Measurements from ENCODE around the gene PRAME.

DNA sequence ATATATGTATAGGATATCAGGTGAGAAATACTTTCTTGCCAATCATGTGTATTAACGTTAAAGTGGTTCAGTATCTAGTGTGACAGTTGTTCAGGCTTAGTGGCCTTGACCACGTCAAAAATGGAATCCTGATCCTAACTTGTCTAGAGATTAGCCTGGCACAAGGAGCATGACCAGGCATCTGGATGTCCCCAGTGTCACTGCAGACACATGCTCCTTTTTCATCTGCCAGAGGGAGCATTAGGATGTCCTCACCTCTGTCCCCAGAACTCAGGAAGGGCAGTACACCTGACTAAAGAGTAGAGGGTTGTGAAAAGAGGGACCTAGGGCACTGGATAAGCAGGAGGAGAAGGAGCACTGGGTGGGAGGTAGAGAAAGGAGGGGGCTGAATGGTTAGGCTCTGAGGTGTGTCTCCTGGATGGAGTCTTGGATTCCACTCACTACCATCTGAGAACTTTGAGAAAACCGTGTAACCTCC, 44.4 kb upstream of the PRAME start:
- no peak for TF ChIP-seq OSR1 (CRISPR knock-in tag; IDR thresholded peaks at IDR 0.05)
- TF ChIP-seq BACH2 (CRISPR knock-in tag; IDR thresholded peaks at IDR 0.05; ENCODE audit: borderline replicate concordance): no peak
- TF ChIP-seq ZFP3 (CRISPR knock-in tag; IDR thresholded peaks at IDR 0.05): no peak
- TF ChIP-seq CREB5 (CRISPR knock-in tag; IDR thresholded peaks at IDR 0.05; ENCODE audit: low read depth): no peak
- TF ChIP-seq, protein P1, sequence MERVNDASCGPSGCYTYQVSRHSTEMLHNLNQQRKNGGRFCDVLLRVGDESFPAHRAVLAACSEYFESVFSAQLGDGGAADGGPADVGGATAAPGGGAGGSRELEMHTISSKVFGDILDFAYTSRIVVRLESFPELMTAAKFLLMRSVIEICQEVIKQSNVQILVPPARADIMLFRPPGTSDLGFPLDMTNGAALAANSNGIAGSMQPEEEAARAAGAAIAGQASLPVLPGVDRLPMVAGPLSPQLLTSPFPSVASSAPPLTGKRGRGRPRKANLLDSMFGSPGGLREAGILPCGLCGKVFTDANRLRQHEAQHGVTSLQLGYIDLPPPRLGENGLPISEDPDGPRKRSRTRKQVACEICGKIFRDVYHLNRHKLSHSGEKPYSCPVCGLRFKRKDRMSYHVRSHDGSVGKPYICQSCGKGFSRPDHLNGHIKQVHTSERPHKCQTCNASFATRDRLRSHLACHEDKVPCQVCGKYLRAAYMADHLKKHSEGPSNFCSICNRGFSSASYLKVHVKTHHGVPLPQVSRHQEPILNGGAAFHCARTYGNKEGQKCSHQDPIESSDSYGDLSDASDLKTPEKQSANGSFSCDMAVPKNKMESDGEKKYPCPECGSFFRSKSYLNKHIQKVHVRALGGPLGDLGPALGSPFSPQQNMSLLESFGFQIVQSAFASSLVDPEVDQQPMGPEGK (CRISPR knock-in tag; IDR thresholded peaks at IDR 0.05; ENCODE audit: borderline replicate concordance): no peak
